ENCODE measurements around the gene ENOX1.
"Not testable (repeated sequence)": the region's sequence is repeated elsewhere in the genome, so short reads cannot be mapped to it uniquely, and the experiment has no call there.

Gene ENOX1

GRCh38 chr13:43373400-43373799 lies 413.4 kb downstream of the ENOX1 start:
- DNase-seq = no peak

GRCh38 chr13:43370842-43371241 lies 415.9 kb downstream of the ENOX1 start:
- DNase-seq = no peak

GRCh38 chr13:43369319-43369718 lies 417.5 kb downstream of the ENOX1 start:
- no peak for DNase-seq

GRCh38 chr13:43368003-43368402 lies 418.8 kb downstream of the ENOX1 start:
- no peak for DNase-seq

- no peak for DNase-seq
Observed at GRCh38 chr13:43365039-43365344, 421.8 kb downstream of the ENOX1 start.

GRCh38 chr13:43364210-43365038 lies 422.3 kb downstream of the ENOX1 start:
- no peak for DNase-seq

- peak; percentile 28 for DNase-seq
Observed at GRCh38 chr13:43363156-43363953, 423.4 kb downstream of the ENOX1 start.

GRCh38 chr13:43362556-43362955 lies 424.2 kb downstream of the ENOX1 start:
- no peak for DNase-seq

- no peak for DNase-seq
Observed at GRCh38 chr13:43360892-43361610, 425.7 kb downstream of the ENOX1 start.

- no peak for DNase-seq
Observed at GRCh38 chr13:43360171-43360570, 426.6 kb downstream of the ENOX1 start.

GRCh38 chr13:43359536-43359935 lies 427.2 kb downstream of the ENOX1 start:
- DNase-seq = no peak

- DNase-seq = no peak
Observed at GRCh38 chr13:43357564-43357963, 429.2 kb downstream of the ENOX1 start.

- no peak for DNase-seq
Observed at GRCh38 chr13:43356567-43356966, 430.2 kb downstream of the ENOX1 start.

- no peak for DNase-seq
Observed at GRCh38 chr13:43355774-43356173, 431.0 kb downstream of the ENOX1 start.

GRCh38 chr13:43354153-43354945 lies 432.4 kb downstream of the ENOX1 start:
- no peak for DNase-seq

GRCh38 chr13:43353631-43354030 lies 433.1 kb downstream of the ENOX1 start:
- DNase-seq = no peak

- DNase-seq = not testable (repeated sequence)
Observed at GRCh38 chr13:43351612-43352011, 435.2 kb downstream of the ENOX1 start.

GRCh38 chr13:43348397-43348796 lies 438.4 kb downstream of the ENOX1 start:
- DNase-seq = no peak

- DNase-seq = no peak
Observed at GRCh38 chr13:43347877-43348276, 438.9 kb downstream of the ENOX1 start.

GRCh38 chr13:43346427-43346826 lies 440.3 kb downstream of the ENOX1 start:
- DNase-seq = no peak

GRCh38 chr13:43343645-43344044 lies 443.1 kb downstream of the ENOX1 start:
- DNase-seq = no peak

GRCh38 chr13:43339805-43340550 lies 446.8 kb downstream of the ENOX1 start:
- DNase-seq = no peak

Data from NCI-H1092 treated with DMSO at 0.1 percent for 48 hours (cell line).